Neural crest cell (in vitro differentiated cells): ENCODE results near the gene PAX9. TPM values are rescaled to one million over a fixed set of nuclear protein-coding genes. Genes with fewer than 3 reads are reported as not detected.

Experiments used
- DNase-seq: peaks from one replicate; pipeline ENCODE4 v3.0.0; 2021; ENCODE audit warnings: low read depth, mixed read lengths, low spot score
- H3K27ac Mint-ChIP-seq: one replicate; pipeline ENCODE4 v1.8.0; 2021; ENCODE audit warnings: mild to moderate bottlenecking, mixed read lengths; ENCODE audit not compliant: unreplicated experiment
- H3K27me3 Mint-ChIP-seq: 2 replicates; pipeline ENCODE4 v1.8.0; 2021; ENCODE audit warnings: low read depth, mild to moderate bottlenecking, mixed read lengths
- H3K36me3 Mint-ChIP-seq: 2 replicates; pipeline ENCODE4 v1.8.0; 2021; ENCODE audit warnings: low read depth, mild to moderate bottlenecking, mixed read lengths
- H3K4me1 Mint-ChIP-seq: 2 replicates; pipeline ENCODE4 v1.8.0; 2021; ENCODE audit warnings: mixed read lengths
- H3K4me3 Mint-ChIP-seq: one replicate; pipeline ENCODE4 v1.8.0; 2021; ENCODE audit warnings: mild to moderate bottlenecking, mixed read lengths
- H3K9me3 Mint-ChIP-seq: 2 replicates; pipeline ENCODE4 v1.8.0; 2021; ENCODE audit warnings: mixed read lengths
- CTCF ChIP-seq: fragments of 200-600 bp; sonication (generic); conservative IDR thresholded peaks from 2 replicates; pipeline ENCODE4 v1.5.0; 2021; ENCODE audit warnings: antibody characterized with exemption, mild to moderate bottlenecking
- total RNA-seq: library from RNA; stranded (reverse); gene quantifications from 2 replicates; pipeline ENCODE4 v1.2.1, GENCODE V29; 2021

The PAX9 gene
- total RNA-seq, 1 donor from 2014 or later = not detected

- DNase-seq = no peak
- Mint-ChIP-seq H3K4me3 (no peak overlapping the region), H3K27me3 (no peaks in the 10 kb centered on the region), H3K4me1 (no peaks in the 10 kb centered on the region), H3K9me3 (no peaks in the 10 kb centered on the region), H3K36me3 (no peaks in the 10 kb centered on the region), H3K27ac (no peak overlapping the region)
- no peak for TF ChIP-seq CTCF
These were observed 56.6 kb downstream of the PAX9 start for GRCh38 chr14:36718216-36718615.

GRCh38 chr14:36719823-36720222 is 58.2 kb downstream of the PAX9 start:
- Mint-ChIP-seq H3K4me1 (no peaks in the 10 kb centered on the region), H3K9me3 (no peaks in the 10 kb centered on the region), H3K27me3 (no peaks in the 10 kb centered on the region), H3K36me3 (no peaks in the 10 kb centered on the region), H3K27ac (no peak overlapping the region), H3K4me3 (no peak overlapping the region)
- TF ChIP-seq CTCF = no peak
- DNase-seq = no peak

- no peak for DNase-seq
- H3K27me3 Mint-ChIP-seq = no peaks in the 10 kb centered on the region
- H3K4me1 Mint-ChIP-seq = no peaks in the 10 kb centered on the region
- no peak overlapping the region for H3K27ac Mint-ChIP-seq
- no peaks in the 10 kb centered on the region for H3K36me3 Mint-ChIP-seq
- no peak for TF ChIP-seq CTCF
- H3K4me3 Mint-ChIP-seq = no peak overlapping the region
- H3K9me3 Mint-ChIP-seq = no peaks in the 10 kb centered on the region
These were observed 59.0 kb downstream of the PAX9 start for GRCh38 chr14:36720657-36721056.

- Mint-ChIP-seq H3K9me3 (no peaks in the 10 kb centered on the region), H3K27ac (no peak overlapping the region), H3K4me1 (no peaks in the 10 kb centered on the region), H3K27me3 (no peaks in the 10 kb centered on the region), H3K36me3 (no peaks in the 10 kb centered on the region), H3K4me3 (no peak overlapping the region)
- TF ChIP-seq CTCF = no peak
- no peak for DNase-seq
These were observed 60.2 kb downstream of the PAX9 start for GRCh38 chr14:36721877-36722276.

GRCh38 chr14:36723530-36723929 is 61.9 kb downstream of the PAX9 start:
- no peaks in the 10 kb centered on the region for H3K36me3 Mint-ChIP-seq
- H3K9me3 Mint-ChIP-seq = no peaks in the 10 kb centered on the region
- H3K4me3 Mint-ChIP-seq = no peak overlapping the region
- no peak overlapping the region for H3K27ac Mint-ChIP-seq
- no peaks in the 10 kb centered on the region for H3K4me1 Mint-ChIP-seq
- no peak for TF ChIP-seq CTCF
- no peaks in the 10 kb centered on the region for H3K27me3 Mint-ChIP-seq
- DNase-seq = no peak

GRCh38 chr14:36724162-36724561 is 62.5 kb downstream of the PAX9 start:
- no peak overlapping the region for H3K4me3 Mint-ChIP-seq
- no peak for DNase-seq
- H3K27me3 Mint-ChIP-seq = no peaks in the 10 kb centered on the region
- no peaks in the 10 kb centered on the region for H3K9me3 Mint-ChIP-seq
- TF ChIP-seq CTCF = no peak
- H3K27ac Mint-ChIP-seq = peak overlapping the region; percentile 6
- no peaks in the 10 kb centered on the region for H3K4me1 Mint-ChIP-seq
- H3K36me3 Mint-ChIP-seq = no peaks in the 10 kb centered on the region
